ENCODE results near the gene SOBP. TPM values are rescaled to one million over a fixed set of nuclear protein-coding genes. Genes with fewer than 3 reads are reported as not detected.

SOBP gene
- total RNA-seq, 1 donor from 2014 or later: 6.8 TPM

GRCh38 chr6:107616775-107617174 is 126.9 kb downstream of the SOBP start:
- Histone ChIP-seq H3K9me3 (no peaks in the 10 kb centered on the region), H3K36me3 (no peaks in the 10 kb centered on the region), H3K27me3 (no peaks in the 10 kb centered on the region), H3K4me1 (no peaks in the 10 kb centered on the region), H3K27ac (no peak overlapping the region), H3K4me3 (no peak overlapping the region)
- DNase-seq (no peak), ATAC-seq (no peak)
- intact Hi-C loops (cut with DNase I): no loop called here
- no peak for TF ChIP-seq CTCF (IDR thresholded peaks at IDR 0.05)

- TF ChIP-seq CTCF (IDR thresholded peaks at IDR 0.05): no peak
Observed at GRCh38 chr6:107617341-107617932, 127.5 kb downstream of the SOBP start.

DNA sequence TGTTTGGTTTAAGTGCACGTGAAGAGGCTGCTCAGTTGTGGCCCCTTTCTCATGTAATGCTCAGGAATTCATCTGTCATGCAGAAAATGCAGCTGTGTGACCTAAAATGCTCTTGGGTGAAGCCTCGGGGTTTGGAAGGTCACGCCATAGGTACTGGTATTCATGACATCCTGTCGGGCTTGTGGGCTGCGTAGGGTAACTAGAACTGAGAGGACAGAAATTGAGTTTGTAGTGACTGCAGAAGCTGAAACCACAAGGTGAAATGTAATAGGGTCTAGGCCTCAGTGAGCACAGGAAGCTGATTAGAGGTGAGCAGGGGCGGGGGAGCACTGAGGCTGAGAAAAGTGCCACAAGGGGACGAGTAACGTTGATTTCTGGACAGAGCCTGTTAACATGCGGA is 128.8 kb downstream of the SOBP start:
- TF ChIP-seq CTCF (IDR thresholded peaks at IDR 0.05): no peak
- Histone ChIP-seq H3K27ac (no peak overlapping the region), H3K9me3 (no peaks in the 10 kb centered on the region), H3K36me3 (no peaks in the 10 kb centered on the region), H3K4me1 (no peaks in the 10 kb centered on the region), H3K4me3 (no peak overlapping the region), H3K27me3 (no peaks in the 10 kb centered on the region)
- DNase-seq (no peak), ATAC-seq (peak; percentile 29)
- intact Hi-C loops (cut with DNase I): no loop called here

More at GRCh38 chr6:107617341-107617932, 127.5 kb downstream of the SOBP start:
- no peak for ATAC-seq
- H3K27me3 ChIP-seq: no peaks in the 10 kb centered on the region
- intact Hi-C loops (cut with DNase I): no loop called here
- H3K36me3 ChIP-seq: no peaks in the 10 kb centered on the region
- no peak overlapping the region for H3K4me3 ChIP-seq
- no peak overlapping the region for H3K27ac ChIP-seq
- no peaks in the 10 kb centered on the region for H3K4me1 ChIP-seq
- H3K9me3 ChIP-seq: no peaks in the 10 kb centered on the region
- DNase-seq: no peak

DNA sequence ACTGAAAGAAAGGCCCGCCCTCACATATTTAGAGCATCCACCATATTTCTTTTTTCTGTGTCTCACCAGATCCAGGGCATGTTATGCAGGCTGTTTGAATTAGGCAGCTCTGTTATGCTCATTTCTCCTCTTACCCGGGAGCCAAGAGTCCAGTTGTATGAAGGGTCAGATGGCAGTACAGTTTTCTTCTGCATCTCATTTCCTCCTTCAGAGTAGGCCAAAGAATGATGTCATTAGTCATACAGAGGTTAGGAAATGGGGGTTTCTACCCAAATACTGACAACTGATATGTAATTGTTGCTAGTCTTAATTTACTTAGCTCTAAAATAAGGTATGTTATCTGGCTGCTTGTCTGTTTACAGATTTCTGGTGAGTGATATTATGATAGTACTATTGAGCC is 130.8 kb downstream of the SOBP start:
- Histone ChIP-seq H3K4me3 (no peak overlapping the region), H3K4me1 (peaks cover 4% of the 10 kb centered on the region), H3K9me3 (no peaks in the 10 kb centered on the region), H3K36me3 (no peaks in the 10 kb centered on the region), H3K27ac (no peak overlapping the region), H3K27me3 (no peaks in the 10 kb centered on the region)
- intact Hi-C loops (cut with DNase I): no loop called here
- DNase-seq: no peak
- TF ChIP-seq CTCF (IDR thresholded peaks at IDR 0.05): no peak
- peak; percentile 14 for ATAC-seq

DNA sequence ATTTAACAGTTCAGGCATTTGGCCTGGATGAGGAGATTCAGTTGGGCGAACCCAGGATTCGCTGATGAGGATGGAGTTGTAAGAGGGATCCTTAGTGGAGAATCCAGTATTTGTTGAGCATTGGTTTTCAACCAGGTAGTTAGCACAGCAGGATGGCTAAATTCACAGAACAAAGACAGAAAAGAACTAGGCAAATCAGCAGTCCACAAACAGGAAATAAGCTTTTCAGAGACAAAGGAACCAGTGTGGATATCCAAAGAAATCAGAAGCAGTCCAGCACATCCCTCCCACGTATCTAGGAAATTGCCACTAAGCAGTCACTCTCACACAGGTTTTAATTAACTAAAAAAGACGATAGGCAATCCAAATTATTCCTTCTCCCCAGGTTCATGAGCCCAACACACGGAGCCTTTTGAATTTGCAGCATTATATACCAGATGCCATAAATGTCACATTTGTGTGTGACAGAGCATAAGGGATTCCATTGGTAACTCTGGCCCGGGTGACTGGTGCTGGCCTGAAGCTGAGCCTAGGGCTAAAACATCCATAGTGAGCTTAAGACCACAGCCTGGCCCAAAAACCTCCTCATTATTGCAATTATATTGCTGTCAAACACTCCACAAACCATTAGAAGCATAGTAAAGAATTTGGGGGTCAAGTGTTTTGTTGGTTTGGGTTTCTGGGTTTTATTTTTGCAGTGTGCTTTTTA is 131.5 kb downstream of the SOBP start:
- Histone ChIP-seq H3K9me3 (no peaks in the 10 kb centered on the region), H3K36me3 (no peaks in the 10 kb centered on the region)
- no peak for TF ChIP-seq CTCF (IDR thresholded peaks at IDR 0.05)

More for the DNA sequence above, 131.5 kb downstream of the SOBP start:
- H3K27ac ChIP-seq: no peak overlapping the region
- H3K27me3 ChIP-seq: no peaks in the 10 kb centered on the region
- no peak overlapping the region for H3K4me3 ChIP-seq
- no peak for ATAC-seq
- intact Hi-C loops (cut with DNase I): no loop called here
- DNase-seq: no peak
- peaks cover 4% of the 10 kb centered on the region for H3K4me1 ChIP-seq
